Measurements from ENCODE around the gene DXO. TPM values are rescaled to one million over a fixed set of nuclear protein-coding genes. Genes with fewer than 3 reads are reported as not detected.

DXO gene
- polyA plus RNA-seq, 1 experiment = 28.1 TPM

GRCh38 chr6:31963921-31964320 is 8.0 kb downstream of the DXO start:
- DNase-seq (ENCODE audit: low read depth) = no peak
- CTCF ChIA-PET = no interaction called here
- Histone ChIP-seq H3K4me3 (ENCODE audit: low read depth, low read length) (no peak overlapping the region), H3K27me3 (ENCODE audit: control insufficient read depth, insufficient read depth, low read length) (no peaks in the 10 kb centered on the region), H3K36me3 (ENCODE audit: control insufficient read depth, insufficient read depth, low read length) (peaks cover 44% of the 10 kb centered on the region)
- no peak for TF ChIP-seq CTCF (IDR thresholded peaks at IDR 0.05; ENCODE audit: insufficient read depth, low read depth, low read length)
- POLR2A ChIA-PET = no interaction called here

GRCh38 chr6:31961616-31962015 is 10.3 kb downstream of the DXO start:
- ChIA-PET POLR2A (no interaction called here), CTCF (no interaction called here)
- no peak for TF ChIP-seq CTCF (IDR thresholded peaks at IDR 0.05; ENCODE audit: insufficient read depth, low read depth, low read length)
- peaks cover 33% of the 10 kb centered on the region for H3K36me3 ChIP-seq (ENCODE audit: control insufficient read depth, insufficient read depth, low read length)
- H3K27me3 ChIP-seq (ENCODE audit: control insufficient read depth, insufficient read depth, low read length) = no peaks in the 10 kb centered on the region
- no peak for DNase-seq (ENCODE audit: low read depth)
- H3K4me3 ChIP-seq (ENCODE audit: low read depth, low read length) = no peak overlapping the region

- no peaks in the 10 kb centered on the region for H3K27me3 ChIP-seq (ENCODE audit: control insufficient read depth, insufficient read depth, low read length)
- TF ChIP-seq CTCF (IDR thresholded peaks at IDR 0.05; ENCODE audit: insufficient read depth, low read depth, low read length) = no peak
- DNase-seq (ENCODE audit: low read depth) = peak; percentile 93
- H3K4me3 ChIP-seq (ENCODE audit: low read depth, low read length) = peak within 1 kb of the TSS; percentile 90
- POLR2A ChIA-PET = no interaction called here
- peaks cover 32% of the 10 kb centered on the region for H3K36me3 ChIP-seq (ENCODE audit: control insufficient read depth, insufficient read depth, low read length)
- CTCF ChIA-PET = interaction anchor here (0.5 to 1.3 kb wide), 6 partner anchors 13 to 160 kb away, joined by 3 to 6 read pairs (median 3); partner anchors contain the start of gene DXO
Observed at GRCh38 chr6:31958741-31959739, 12.9 kb downstream of the DXO start, which contains the start of the genes NELFE and SKIC2. TSS of gene NELFE (minus strand) at chr6:31958971. CDS start at chr6:31958446, 525 bp downstream. TSS of gene SKIC2 (plus strand) at chr6:31959175. CDS start at chr6:31959193, 18 bp downstream.

- H3K27me3 ChIP-seq (ENCODE audit: control insufficient read depth, insufficient read depth, low read length) = no peaks in the 10 kb centered on the region
- CTCF ChIA-PET = interaction anchor here (1.3 kb wide), 2 partner anchors 14 to 60 kb away, joined by 3 to 6 read pairs; partner anchors contain the start of gene DXO
- DNase-seq (ENCODE audit: low read depth) = no peak
- POLR2A ChIA-PET = no interaction called here
- TF ChIP-seq CTCF (IDR thresholded peaks at IDR 0.05; ENCODE audit: insufficient read depth, low read depth, low read length) = no peak
- H3K36me3 ChIP-seq (ENCODE audit: control insufficient read depth, insufficient read depth, low read length) = peaks cover 31% of the 10 kb centered on the region
- H3K4me3 ChIP-seq (ENCODE audit: low read depth, low read length) = peak overlapping the region; percentile 90
Observed at GRCh38 chr6:31958412-31958740, 13.6 kb downstream of the DXO start.

- Histone ChIP-seq H3K27me3 (ENCODE audit: control insufficient read depth, insufficient read depth, low read length) (no peaks in the 10 kb centered on the region), H3K36me3 (ENCODE audit: control insufficient read depth, insufficient read depth, low read length) (peaks cover 21% of the 10 kb centered on the region), H3K4me3 (ENCODE audit: low read depth, low read length) (no peak overlapping the region)
- no peak for TF ChIP-seq CTCF (IDR thresholded peaks at IDR 0.05; ENCODE audit: insufficient read depth, low read depth, low read length)
- POLR2A ChIA-PET = no interaction called here
- DNase-seq (ENCODE audit: low read depth) = no peak
- CTCF ChIA-PET = interaction anchor here (1.6 kb wide), 1 partner anchor 14 kb away, joined by 4 read pairs; no protein-coding TSS in a partner anchor
Observed at GRCh38 chr6:31956796-31957195, 15.1 kb downstream of the DXO start.
